ENCODE data around the gene KLHL7.
"Not testable (repeated sequence)": the region's sequence is repeated elsewhere in the genome, so short reads cannot be mapped to it uniquely, and the experiment has no call there.

KLHL7 gene

DNA sequence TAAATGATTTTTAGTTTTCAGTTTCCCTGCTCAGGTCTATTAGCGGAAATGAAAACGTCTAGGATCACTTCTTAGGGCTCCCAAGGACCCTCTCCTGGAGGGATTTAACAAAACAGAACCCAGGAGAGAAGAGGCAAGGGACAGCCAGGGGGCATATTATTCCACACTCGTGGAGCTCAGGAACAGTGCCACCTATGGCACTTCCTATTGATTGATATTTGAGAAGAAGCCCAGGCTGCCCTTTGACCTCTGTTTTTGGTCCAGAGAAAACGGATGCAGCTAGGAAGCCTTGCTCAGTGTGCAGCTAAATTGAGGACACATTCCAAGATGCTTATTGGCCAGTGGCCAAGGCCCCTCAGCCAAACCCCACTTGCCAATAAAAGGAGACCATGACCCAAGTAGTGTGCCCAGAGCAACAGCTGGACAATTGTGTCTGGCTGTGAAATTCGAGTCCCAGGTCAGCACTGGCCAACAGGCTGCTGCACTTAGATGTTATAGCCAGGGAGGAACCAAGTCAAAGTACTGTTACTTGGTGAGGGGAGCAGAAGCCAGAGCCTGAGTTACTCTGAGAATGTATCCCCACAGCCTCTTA, 117.0 kb downstream of the KLHL7 start:
- ATAC-seq (ENCODE audit: low read depth) = no peak
- Mint-ChIP-seq H3K4me1 (peaks cover 5% of the 10 kb centered on the region), H3K27ac (no peak overlapping the region)

DNA sequence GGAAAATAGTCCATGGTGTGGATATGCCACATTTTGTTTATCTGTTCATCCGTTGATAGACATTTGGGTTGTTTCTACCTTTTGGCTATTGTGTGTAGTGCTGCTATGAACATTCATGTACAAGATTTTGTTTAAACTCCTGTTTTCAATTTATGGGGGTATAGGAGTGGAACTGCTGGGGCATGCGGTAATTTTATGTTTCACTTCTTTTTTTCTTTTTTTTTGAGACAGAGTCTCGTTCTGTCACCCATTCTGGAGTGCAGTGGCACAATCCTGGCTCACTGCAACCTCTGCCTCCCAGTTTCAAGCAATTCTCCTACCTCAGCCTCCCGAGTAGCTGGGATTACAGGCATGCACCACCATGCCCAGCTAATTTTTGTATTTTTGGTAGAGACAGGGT, 118.8 kb downstream of the KLHL7 start:
- not testable (repeated sequence) for H3K9me3 Mint-ChIP-seq; H3K36me3 Mint-ChIP-seq; H3K4me1 Mint-ChIP-seq; H3K27ac Mint-ChIP-seq; H3K27me3 Mint-ChIP-seq; H3K4me3 Mint-ChIP-seq; DNase-seq (ENCODE audit: low spot score in 2 of 2)
- ATAC-seq (ENCODE audit: low read depth) = peak; percentile 27

More for the DNA sequence above, 117.0 kb downstream of the KLHL7 start:
- no peak for DNase-seq (ENCODE audit: low spot score in 2 of 2)
- Mint-ChIP-seq H3K27me3 (peaks cover 9% of the 10 kb centered on the region), H3K36me3 (no peaks in the 10 kb centered on the region), H3K9me3 (no peaks in the 10 kb centered on the region), H3K4me3 (no peak overlapping the region)

DNA sequence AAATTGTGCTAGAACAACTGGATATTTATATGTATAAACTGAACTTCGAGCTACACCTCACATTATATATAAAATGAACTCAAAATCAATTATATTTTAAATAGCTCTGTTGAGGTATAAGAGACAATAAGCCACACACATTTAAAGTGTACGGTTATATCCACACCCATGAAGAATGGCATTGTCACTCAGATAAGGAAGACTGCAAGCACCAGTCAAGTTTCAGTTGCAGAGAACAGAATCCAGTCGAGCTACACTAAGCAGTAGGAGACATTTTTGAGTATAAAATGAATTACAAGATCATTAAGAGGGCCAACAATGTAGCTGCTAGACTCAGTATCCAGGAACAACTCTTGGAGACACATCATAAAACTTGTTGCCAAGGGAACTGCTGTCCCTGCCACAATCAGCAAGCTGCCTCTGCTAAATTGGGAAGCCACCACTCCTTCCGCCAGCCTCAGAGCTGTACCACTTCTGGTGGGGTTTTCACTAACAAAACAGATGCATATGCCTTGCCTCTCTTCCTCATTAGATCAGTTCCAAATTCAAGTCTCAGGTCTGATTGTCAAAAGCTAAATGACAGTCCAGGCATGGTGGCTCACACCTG, 121.4 kb downstream of the KLHL7 start:
- H3K4me3 Mint-ChIP-seq = no peak overlapping the region
- peaks cover 4% of the 10 kb centered on the region for H3K36me3 Mint-ChIP-seq
- peaks cover 8% of the 10 kb centered on the region for H3K27me3 Mint-ChIP-seq
- DNase-seq (ENCODE audit: low spot score in 2 of 2) = no peak
- H3K27ac Mint-ChIP-seq = no peak overlapping the region
- H3K4me1 Mint-ChIP-seq = peaks cover 5% of the 10 kb centered on the region
- peaks cover 4% of the 10 kb centered on the region for H3K9me3 Mint-ChIP-seq
- no peak for ATAC-seq (ENCODE audit: low read depth)
